ENCODE measurements around the gene CYP3A7. TPM values are rescaled to one million over a fixed set of nuclear protein-coding genes. Genes with fewer than 3 reads are reported as not detected.

CYP3A7 gene
- total RNA-seq = 0.22 TPM in 1 of 2 replicates, not detected in the other

DNA sequence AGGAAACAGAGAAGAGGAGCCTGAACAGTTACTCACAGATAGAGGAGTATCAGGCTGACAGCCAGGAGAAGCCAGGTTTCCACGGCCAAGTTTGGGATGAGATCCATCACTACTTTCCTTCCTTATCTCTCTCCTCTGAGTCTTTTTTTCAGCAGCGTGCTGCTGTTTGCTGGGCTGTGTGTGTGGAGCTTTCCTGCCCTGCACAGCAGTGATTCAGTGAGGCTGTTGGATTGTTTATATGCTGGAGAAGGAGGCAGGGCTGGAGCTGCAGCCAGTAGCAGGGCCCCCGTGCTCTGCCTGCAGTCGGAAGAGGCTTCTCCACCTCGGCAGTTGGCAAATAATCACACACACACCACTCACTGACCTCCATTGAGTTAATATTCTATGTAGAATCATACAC is at the start of gene CYP3A7:
CYP3A7 (minus strand) TSS at position 210 of the 400 bp plus-strand sequence; CDS start at position 107, 103 bp downstream.

DNA sequence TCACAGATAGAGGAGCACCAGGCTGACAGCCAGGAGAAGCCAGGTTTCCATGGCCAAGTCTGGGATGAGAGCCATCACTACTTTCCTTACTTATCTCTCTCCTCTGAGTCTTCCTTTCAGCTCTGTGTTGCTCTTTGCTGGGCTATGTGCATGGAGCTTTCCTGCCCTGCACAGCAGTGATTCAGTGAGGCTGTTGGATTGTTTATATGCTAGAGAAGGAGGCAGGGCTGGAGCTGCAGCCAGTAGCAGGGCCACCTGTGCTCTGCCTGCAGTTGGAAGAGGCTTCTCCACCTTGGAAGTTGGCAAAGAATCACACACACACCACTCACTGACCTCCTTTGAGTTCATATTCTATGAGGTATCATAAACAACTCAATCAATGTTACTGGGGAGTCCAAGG is 49.0 kb upstream of the CYP3A7 start, which contains the start of gene CYP3A4:
CYP3A4 (minus strand) TSS at position 178 of the 400 bp plus-strand sequence; CDS start at position 75, 103 bp downstream.

DNA sequence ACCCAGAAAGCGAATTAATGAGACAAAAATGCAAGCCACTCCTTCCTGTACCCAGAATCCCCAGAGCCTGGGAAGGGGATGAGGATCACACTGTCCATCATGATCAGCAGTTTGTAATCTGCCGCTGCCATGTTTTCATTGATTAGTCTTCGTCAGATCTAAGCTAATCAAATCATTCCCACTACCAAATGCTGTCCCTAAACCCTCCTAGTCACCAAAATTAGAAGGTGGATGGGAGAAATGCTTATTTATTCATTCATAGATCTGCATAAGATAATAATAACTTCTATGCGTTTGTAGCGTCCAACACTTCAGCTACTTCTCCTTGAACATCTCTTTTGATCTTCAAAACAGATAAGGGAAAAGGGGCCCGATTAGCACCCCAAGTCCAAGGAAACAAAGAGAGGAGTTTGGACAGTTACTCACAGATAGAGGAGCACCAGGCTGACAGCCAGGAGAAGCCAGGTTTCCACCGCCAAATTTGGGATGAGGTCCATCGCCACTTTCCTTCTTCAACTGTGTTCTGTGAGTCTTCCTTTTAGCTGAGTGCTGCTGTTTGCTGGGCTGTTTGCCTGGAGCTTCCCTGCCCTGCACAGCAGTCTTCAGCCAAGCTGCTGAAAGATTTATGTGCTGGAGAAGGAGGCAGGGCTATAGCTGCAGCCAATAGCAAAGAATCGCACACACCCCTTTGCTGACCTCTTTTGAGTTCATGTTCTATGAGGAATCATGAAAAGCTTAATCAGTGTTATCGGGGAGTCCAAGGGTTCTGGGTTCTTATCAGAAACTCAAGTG is 55.4 kb downstream of the CYP3A7 start, which contains the start of gene CYP3A5:
CYP3A5 (minus strand) TSS at position 597 of the 792 bp plus-strand sequence; CDS start at position 497, 100 bp downstream.

Small RNA genes lying within 50 kb of the gene (small RNA-seq; reads per million reads assigned to genes)
- gene CYP3A51P (not detected), gene CYP3A7-CYP3A51P (not detected)

Other genes with a start within 250 kb of the CYP3A7 start
- 17.9 and 32.2 TPM in 2 replicates for gene ZNF394, start 234.9 kb downstream of the CYP3A7 start, total RNA-seq
- gene ZKSCAN5, start 230.5 kb downstream of the CYP3A7 start, total RNA-seq = 12.1 and 14.9 TPM in 2 replicates
- gene FAM200A, start 183.1 kb downstream of the CYP3A7 start, total RNA-seq = 7.8 and 9.0 TPM in 2 replicates
- 85.0 and 85.6 TPM in 2 replicates for gene ZNF655, start 176.6 kb downstream of the CYP3A7 start, total RNA-seq
- 5.5 TPM in 1 of 2 replicates, not detected in the other for gene TMEM225B, start 136.9 kb downstream of the CYP3A7 start, total RNA-seq
- 21.0 and 28.3 TPM in 2 replicates for gene ZSCAN25, start 118.2 kb downstream of the CYP3A7 start, total RNA-seq
- under 0.01 TPM in 1 of 2 replicates, not detected in the other for gene CYP3A5, start 55.2 kb downstream of the CYP3A7 start, total RNA-seq
- not detected in 2 replicates for gene CYP3A4, start 49.0 kb upstream of the CYP3A7 start, total RNA-seq
- not detected in 2 replicates for gene CYP3A43, start 92.8 kb upstream of the CYP3A7 start, total RNA-seq
- under 0.01 and 0.54 TPM in 2 replicates for gene OR2AE1, start 141.8 kb upstream of the CYP3A7 start, total RNA-seq
- gene TRIM4, start 184.3 kb upstream of the CYP3A7 start, total RNA-seq = 27.3 and 45.9 TPM in 2 replicates
- gene GJC3, start 194.4 kb upstream of the CYP3A7 start, total RNA-seq = under 0.01 TPM in 1 of 2 replicates, not detected in the other
- not detected in 2 replicates for gene AZGP1, start 240.8 kb upstream of the CYP3A7 start, total RNA-seq

All from placental epithelial cell (primary cell).